ENCODE measurements around the gene RAD9A. TPM values are rescaled to one million over a fixed set of nuclear protein-coding genes. Genes with fewer than 3 reads are reported as not detected.
"Not testable (repeated sequence)": the region's sequence is repeated elsewhere in the genome, so short reads cannot be mapped to it uniquely, and the experiment has no call there.

RAD9A gene
- total and polyA plus RNA-seq, 2 donors (not counting 1 experiment from before 2014, with no cell fraction given) = 3.5 to 3.8 TPM

GRCh38 chr11:67401495-67402191, 9.9 kb downstream of the RAD9A start, which contains the start of gene PPP1CA:
Gene PPP1CA, minus strand, starts transcription at chr11:67401858. Its CDS starts 76 bp downstream, at chr11:67401782.
- Histone ChIP-seq H3K4me1 (ENCODE audit: control insufficient read depth, extremely low read depth, insufficient read depth, low read length) (peaks cover 6% of the 10 kb centered on the region), H3K79me2 (ENCODE audit: control insufficient read depth, insufficient read depth, low read length) (peaks cover 24% of the 10 kb centered on the region), H3K27me3 (ENCODE audit: control insufficient read depth, insufficient read depth, low read length) (no peaks in the 10 kb centered on the region), H3K4me2 (ENCODE audit: extremely low read depth, insufficient read depth, low read length) (peak within 1 kb of the TSS; percentile 94), H2AFZ (ENCODE audit: low read length) (peak within 1 kb of the TSS; percentile 91), H3K9ac (ENCODE audit: insufficient read depth, low read length) (peak within 1 kb of the TSS; percentile 86), H3K36me3 (ENCODE audit: control insufficient read depth, insufficient read depth, low read length) (peaks cover 20% of the 10 kb centered on the region), H3K4me3 (replicated peaks in 1 of 4; ENCODE audit: control extremely low read depth in 1 of 4, insufficient read depth in 1 of 4, low read depth in 3 of 4, low read length in 4 of 4) (peak within 1 kb of the TSS; percentile 80 to 99 (median 92)), H3K27ac (ENCODE audit: insufficient read depth, low read length) (peak within 1 kb of the TSS; percentile 89), H4K20me1 (ENCODE audit: control insufficient read depth, extremely low read depth, insufficient read depth, low read length) (no peaks in the 10 kb centered on the region), H3K9me3 (ENCODE audit: control insufficient read depth, insufficient read depth, low read depth, low read length) (no peaks in the 10 kb centered on the region)
- no peak for TF ChIP-seq CTCF (conservative IDR thresholded peaks at IDR 0.05 in 1 of 2, IDR thresholded peaks at IDR 0.05 in 1 of 2; ENCODE audit: low read depth in 1 of 2, low read length in 2 of 2)
- TF ChIP-seq EZH2 (IDR thresholded peaks at IDR 0.05; ENCODE audit: low read length, missing control alignments) = no peak
- peak; percentile 79 to 88 for DNase-seq (ENCODE audit: low read depth in 2 of 2)

- not testable (repeated sequence) for H3K9me3 ChIP-seq (ENCODE audit: control insufficient read depth, insufficient read depth, low read depth, low read length); H3K4me1 ChIP-seq (ENCODE audit: control insufficient read depth, extremely low read depth, insufficient read depth, low read length); H3K27me3 ChIP-seq (ENCODE audit: control insufficient read depth, insufficient read depth, low read length); DNase-seq (ENCODE audit: low read depth in 2 of 2); H3K9ac ChIP-seq (ENCODE audit: insufficient read depth, low read length); H4K20me1 ChIP-seq (ENCODE audit: control insufficient read depth, extremely low read depth, insufficient read depth, low read length)
- peak overlapping the region; percentile 91 for H2AFZ ChIP-seq (ENCODE audit: low read length)
- peak overlapping the region; percentile 88 for H3K4me2 ChIP-seq (ENCODE audit: extremely low read depth, insufficient read depth, low read length)
- peak overlapping the region; percentile 83 for H3K27ac ChIP-seq (ENCODE audit: insufficient read depth, low read length)
- peaks cover 19% of the 10 kb centered on the region for H3K36me3 ChIP-seq (ENCODE audit: control insufficient read depth, insufficient read depth, low read length)
- H3K4me3 ChIP-seq (replicated peaks in 1 of 4; ENCODE audit: control extremely low read depth in 1 of 4, insufficient read depth in 1 of 4, low read depth in 3 of 4, low read length in 4 of 4) = peak overlapping the region in 3 of 4 experiments; percentile 41 to 55 (median 47)
- peaks cover 24% of the 10 kb centered on the region for H3K79me2 ChIP-seq (ENCODE audit: control insufficient read depth, insufficient read depth, low read length)
Measured at GRCh38 chr11:67402192-67402839, 10.5 kb downstream of the RAD9A start.

- H3K79me2 ChIP-seq (ENCODE audit: control insufficient read depth, insufficient read depth, low read length) = peaks cover 24% of the 10 kb centered on the region
- not testable (repeated sequence) for H3K4me1 ChIP-seq (ENCODE audit: control insufficient read depth, extremely low read depth, insufficient read depth, low read length); H3K9me3 ChIP-seq (ENCODE audit: control insufficient read depth, insufficient read depth, low read depth, low read length); H3K4me3 ChIP-seq (replicated peaks in 1 of 4; ENCODE audit: control extremely low read depth in 1 of 4, insufficient read depth in 1 of 4, low read depth in 3 of 4, low read length in 4 of 4); H3K9ac ChIP-seq (ENCODE audit: insufficient read depth, low read length); H3K27me3 ChIP-seq (ENCODE audit: control insufficient read depth, insufficient read depth, low read length); H3K27ac ChIP-seq (ENCODE audit: insufficient read depth, low read length); DNase-seq (ENCODE audit: low read depth in 2 of 2); H4K20me1 ChIP-seq (ENCODE audit: control insufficient read depth, extremely low read depth, insufficient read depth, low read length); H2AFZ ChIP-seq (ENCODE audit: low read length); H3K4me2 ChIP-seq (ENCODE audit: extremely low read depth, insufficient read depth, low read length)
- peaks cover 12% of the 10 kb centered on the region for H3K36me3 ChIP-seq (ENCODE audit: control insufficient read depth, insufficient read depth, low read length)
Measured at GRCh38 chr11:67403085-67403484, 11.3 kb downstream of the RAD9A start.

All from fibroblast of lung (primary cell).